Measurements from ENCODE around the gene RAB39A. TPM values are rescaled to one million over a fixed set of nuclear protein-coding genes. Genes with fewer than 3 reads are reported as not detected.

RAB39A gene
- polyA plus RNA-seq, 2 of the 4 experiments (the other 2 are of a cell fraction) = 0.93 to 1.1 TPM

GRCh38 chr11:108003623-108004022, 75.4 kb downstream of the RAB39A start:
- no peak for DNase-seq (ENCODE audit: low read depth in 1 of 2, low spot score in 1 of 2)
- ATAC-seq = no peak
- Histone ChIP-seq H3K4me3 (no peak overlapping the region), H3K4me2 (no peak overlapping the region), H3K4me1 (no peaks in the 10 kb centered on the region), H3K9me3 (no peaks in the 10 kb centered on the region), H3K27ac (no peak overlapping the region)
- ChIA-PET POLR2A (no interaction called here), CTCF (no interaction called here)
- peak; percentile 32; the same call in 1 of the 2 replicates for TF ChIP-seq REST (IDR thresholded peaks at IDR 0.05)
- no peak for TF ChIP-seq CTCF (IDR thresholded peaks at IDR 0.05)
- no peak for FAIRE-seq
- 97% methylated on average over 5 of the region's 5 CpGs for WGBS (ENCODE audit: missing lambda C conversion rate)

DNA sequence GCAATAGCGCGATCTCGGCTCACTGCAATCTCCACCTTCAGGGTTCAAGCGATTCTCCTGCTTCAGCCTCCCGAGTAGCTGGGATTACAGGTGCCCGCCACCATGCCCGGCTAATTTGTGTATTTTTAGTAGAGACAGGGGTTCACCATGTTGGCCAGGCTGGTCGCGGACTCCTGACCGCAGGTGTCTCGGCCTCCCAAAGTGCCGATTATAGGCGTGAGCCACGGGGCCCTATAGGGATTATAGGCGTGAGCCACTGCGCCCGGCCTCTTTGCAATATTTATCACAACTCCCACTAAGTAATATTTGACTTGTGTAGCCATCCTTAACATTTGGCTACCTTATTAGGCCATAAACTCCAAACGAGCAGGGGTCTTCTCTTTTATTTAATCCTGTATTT, 79.6 kb downstream of the RAB39A start:
- CTCF ChIA-PET = interaction anchor here (0.7 to 1.9 kb wide), 7 partner anchors 11 to 1932 kb away, joined by 3 to 5 read pairs (median 4); no protein-coding TSS in a partner anchor
- TF ChIP-seq NFE2L2 (conservative IDR thresholded peaks at IDR 0.05; ENCODE audit: low read length) (no peak), HOXB5 (CRISPR knock-in tag; IDR thresholded peaks at IDR 0.05) (no peak), CHD4 (IDR thresholded peaks at IDR 0.05; ENCODE audit: borderline replicate concordance) (no peak), TP53 (CRISPR knock-in tag; IDR thresholded peaks at IDR 0.05) (no peak), SMC3 (IDR thresholded peaks at IDR 0.05) (no peak), GATA3 (IDR thresholded peaks at IDR 0.05; ENCODE audit: borderline replicate concordance) (no peak), FOSL2 (IDR thresholded peaks at IDR 0.05) (no peak), FOSL2 (CRISPR knock-in tag; IDR thresholded peaks at IDR 0.05) (no peak), CBX8 (IDR thresholded peaks at IDR 0.05) (no peak), HOXA7 (CRISPR knock-in tag; IDR thresholded peaks at IDR 0.05) (no peak), PHF8 (IDR thresholded peaks at IDR 0.05; ENCODE audit: borderline replicate concordance, low read depth) (no peak), ZFP36 (IDR thresholded peaks at IDR 0.05; ENCODE audit: borderline replicate concordance, partially characterized antibody) (no peak), USF2 (IDR thresholded peaks at IDR 0.05) (no peak), CTCF (IDR thresholded peaks at IDR 0.05) (no peak), SREBF2 (IDR thresholded peaks at IDR 0.05) (no peak), RNF2 (IDR thresholded peaks at IDR 0.05; ENCODE audit: borderline replicate concordance, low read depth) (no peak), JUN (IDR thresholded peaks at IDR 0.05) (no peak)
- TF ChIP-seq, protein P1, sequence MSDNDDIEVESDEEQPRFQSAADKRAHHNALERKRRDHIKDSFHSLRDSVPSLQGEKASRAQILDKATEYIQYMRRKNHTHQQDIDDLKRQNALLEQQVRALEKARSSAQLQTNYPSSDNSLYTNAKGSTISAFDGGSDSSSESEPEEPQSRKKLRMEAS (IDR thresholded peaks at IDR 0.05) = no peak
- TF ChIP-seq, protein P2, sequence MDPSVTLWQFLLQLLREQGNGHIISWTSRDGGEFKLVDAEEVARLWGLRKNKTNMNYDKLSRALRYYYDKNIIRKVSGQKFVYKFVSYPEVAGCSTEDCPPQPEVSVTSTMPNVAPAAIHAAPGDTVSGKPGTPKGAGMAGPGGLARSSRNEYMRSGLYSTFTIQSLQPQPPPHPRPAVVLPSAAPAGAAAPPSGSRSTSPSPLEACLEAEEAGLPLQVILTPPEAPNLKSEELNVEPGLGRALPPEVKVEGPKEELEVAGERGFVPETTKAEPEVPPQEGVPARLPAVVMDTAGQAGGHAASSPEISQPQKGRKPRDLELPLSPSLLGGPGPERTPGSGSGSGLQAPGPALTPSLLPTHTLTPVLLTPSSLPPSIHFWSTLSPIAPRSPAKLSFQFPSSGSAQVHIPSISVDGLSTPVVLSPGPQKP (IDR thresholded peaks at IDR 0.05; ENCODE audit: low read depth, low read length) = no peak
- POLR2A ChIA-PET = no interaction called here
- Histone ChIP-seq H3K4me3 (no peak overlapping the region), H3K27ac (no peak overlapping the region), H3K9me3 (no peaks in the 10 kb centered on the region), H3K4me1 (peaks cover 9% of the 10 kb centered on the region; the same call in 2 of the 3 replicates), H3K4me2 (peak overlapping the region; percentile 87; the same call in 2 of the 3 replicates)
- ATAC-seq = no peak
- 90% methylated on average over 12 of the region's 18 CpGs for whole genome bisulfite sequencing (ENCODE audit: missing lambda C conversion rate)
- DNase-seq (ENCODE audit: low read depth in 1 of 2, low spot score in 1 of 2) = no peak
- no peak for FAIRE-seq

All from A549 (cell line).